SK-N-SH (cell line): ENCODE results near the gene COX4I1. TPM values are rescaled to one million over a fixed set of nuclear protein-coding genes. Genes with fewer than 3 reads are reported as not detected.

Experiments used
- CTCF ChIA-PET: fragments of 300-600, 350-600 bp; formaldehyde crosslinking; extraction: SDS; loops from one replicate; lab custom pipeline; 2021; lab: Yijun Ruan, JAX
- POLR2A ChIA-PET: fragments of 350-600 bp; sonication (Branson Sonifier 250); formaldehyde crosslinking; extraction: SDS; loops from one replicate; lab custom pipeline; 2020; ENCODE audit warnings: antibody characterized with exemption, inconsistent platforms; lab: Yijun Ruan, JAX
- DNase-seq: peaks from one replicate; pipeline ENCODE4 v3.0.0; 2012
- H2AFZ ChIP-seq: fragments of 200-600 bp; sonication (generic); 2 replicates; pipeline ENCODE4 v1.8.1; 2016; ENCODE audit warnings: antibody characterized with exemption, mild to moderate bottlenecking, low read depth
- H3F3A ChIP-seq: fragments of 200-600 bp; sonication (generic); replicated peaks from 2 replicates; pipeline ENCODE3; 2016; ENCODE audit warnings: antibody characterized with exemption, mild to moderate bottlenecking; ENCODE audit not compliant: insufficient read depth
- H3K27ac ChIP-seq, 2 experiments: fragments of 200-500 bp in 1 of 2; fragments of 200-600 bp in 1 of 2; sonication (Bioruptor generic) in 1 of 2; sonication (generic), shearing (Covaris generic) in 1 of 2; 2 replicates each; pipeline versions ENCODE4 v1.5.1 to v1.6.1; 2014 to 2016; ENCODE audit warnings: low read depth in 2 of 2, inconsistent platforms in 1 of 2, low read length in 1 of 2, mild to moderate bottlenecking in 1 of 2, mixed read lengths in 1 of 2
- H3K27me3 ChIP-seq: fragments of 200-600 bp; sonication (generic), shearing (Covaris generic); 2 replicates; pipeline ENCODE4 v1.6.1; 2016; ENCODE audit warnings: mixed run types; ENCODE audit not compliant: insufficient read depth
- H3K36me3 ChIP-seq, 2 experiments: fragments of 200-500 bp in 1 of 2; fragments of 200-600 bp in 1 of 2; sonication (Bioruptor generic) in 1 of 2; sonication (generic) in 1 of 2; replicated peaks in 1 of 2; 2 replicates each; pipeline versions ENCODE3 to v1.5.1; 2014 to 2016; ENCODE audit warnings: low read length in 1 of 2, mild to moderate bottlenecking in 1 of 2; ENCODE audit not compliant: insufficient read depth in 2 of 2, control insufficient read depth in 1 of 2
- H3K4me1 ChIP-seq, 2 experiments: fragments of 200-500 bp in 1 of 2; fragments of 200-600 bp in 1 of 2; sonication (Bioruptor generic) in 1 of 2; sonication (generic), shearing (Covaris generic) in 1 of 2; 2 replicates each; pipeline versions ENCODE4 v1.5.1 to v1.6.1; 2014 to 2016; ENCODE audit warnings: low read depth in 1 of 2, low read length in 1 of 2, mixed run types in 1 of 2; ENCODE audit not compliant: insufficient read depth in 2 of 2, control insufficient read depth in 1 of 2
- H3K4me2 ChIP-seq: fragments of 200-600 bp; sonication (generic), shearing (Covaris generic); 2 replicates; pipeline ENCODE4 v1.6.1; 2017; ENCODE audit warnings: mixed run types
- H3K4me3 ChIP-seq, 2 experiments: fragments of 200-500 bp in 1 of 2; fragments of 200-600 bp in 1 of 2; sonication (Bioruptor generic) in 1 of 2; sonication (generic), shearing (Covaris generic) in 1 of 2; 2 replicates each; pipeline versions ENCODE4 v1.5.1 to v1.8.1; 2014 to 2016; ENCODE audit warnings: low read depth in 2 of 2, inconsistent platforms in 1 of 2, low read length in 1 of 2, mild to moderate bottlenecking in 1 of 2, mixed read lengths in 1 of 2, moderate library complexity in 1 of 2
- H3K79me2 ChIP-seq: fragments of 200-600 bp; sonication (generic); 2 replicates; pipeline ENCODE4 v1.8.1; 2017; ENCODE audit warnings: mild to moderate bottlenecking; ENCODE audit not compliant: insufficient read depth
- H3K9ac ChIP-seq: fragments of 200-600 bp; sonication (generic); 2 replicates; pipeline ENCODE4 v1.6.1; 2017; ENCODE audit warnings: mixed run types
- H3K9me2 ChIP-seq: fragments of 200-600 bp; sonication (generic); 2 replicates; pipeline ENCODE4 v1.6.1; 2017; ENCODE audit warnings: mixed run types
- H3K9me3 ChIP-seq: fragments of 200-600 bp; sonication (generic); 2 replicates; pipeline ENCODE4 v1.6.1; 2017; ENCODE audit warnings: mixed run types, mild to moderate bottlenecking, moderate library complexity
- H4K20me1 ChIP-seq: fragments of 200-600 bp; sonication (generic); 2 replicates; pipeline ENCODE4 v1.6.1; 2017; ENCODE audit warnings: mild to moderate bottlenecking, mixed run types; ENCODE audit not compliant: insufficient read depth
- CHD2 ChIP-seq: fragments of 150-350 bp; IDR thresholded peaks from 2 replicates; pipeline ENCODE4 v1.6.1; 2018; ENCODE audit warnings: low read length; ENCODE audit not compliant: partially characterized antibody
- FOSL2 ChIP-seq: IDR thresholded peaks from 2 replicates; pipeline ENCODE4 v1.4.0; 2012; ENCODE audit warnings: low read depth, mild to moderate bottlenecking, moderate library complexity, borderline replicate concordance
- FOXM1 ChIP-seq: IDR thresholded peaks from 2 replicates; pipeline ENCODE4 v1.4.0; 2012; ENCODE audit warnings: low read depth, mild to moderate bottlenecking
- GATA2 ChIP-seq: sonication (generic); formaldehyde crosslinking; IDR thresholded peaks from 2 replicates; pipeline ENCODE4 v1.5.0; 2020; ENCODE audit warnings: mild to moderate bottlenecking, missing genetic modification reagents
- JUND ChIP-seq: IDR thresholded peaks from 2 replicates; pipeline ENCODE4 v1.4.0; 2012
- NFIC ChIP-seq: IDR thresholded peaks from 2 replicates; pipeline ENCODE4 v1.4.0; 2012; ENCODE audit warnings: borderline replicate concordance
- NRF1 ChIP-seq: IDR thresholded peaks from 2 replicates; pipeline ENCODE4 v1.6.1; 2012; ENCODE audit warnings: low read depth, mild to moderate bottlenecking, low read length
- POLR2AphosphoS5 ChIP-seq: IDR thresholded peaks from 2 replicates; pipeline ENCODE4 v1.6.1; 2012; ENCODE audit warnings: low read depth, low read length
- RAD21 ChIP-seq: IDR thresholded peaks from 2 replicates; pipeline ENCODE4 v1.6.1; 2012; ENCODE audit warnings: mild to moderate bottlenecking, low read length
- RFX5 ChIP-seq: IDR thresholded peaks from 2 replicates; pipeline ENCODE4 v1.6.1; 2012; ENCODE audit warnings: mild to moderate bottlenecking, improper control_type of control experiment, low read length
- SMC3 ChIP-seq: IDR thresholded peaks from 2 replicates; pipeline ENCODE4 v1.6.1; 2012; ENCODE audit warnings: low read depth, low read length, improper control_type of control experiment
- TAF1 ChIP-seq: IDR thresholded peaks from 2 replicates; pipeline ENCODE4 v1.6.1; 2012; ENCODE audit warnings: low read depth, mild to moderate bottlenecking, low read length, moderate library complexity, borderline replicate concordance
- TEAD4 ChIP-seq: IDR thresholded peaks from 2 replicates; pipeline ENCODE4 v1.4.0; 2012; ENCODE audit warnings: mild to moderate bottlenecking, borderline replicate concordance; ENCODE audit not compliant: insufficient read depth
- USF1 ChIP-seq: IDR thresholded peaks from 2 replicates; pipeline ENCODE4 v1.4.0; 2012; ENCODE audit warnings: low read depth, borderline replicate concordance
- YY1 ChIP-seq: IDR thresholded peaks from 2 replicates; pipeline ENCODE4 v1.4.0; 2012; ENCODE audit warnings: low read depth, mild to moderate bottlenecking
- ZBTB33 ChIP-seq: IDR thresholded peaks from 2 replicates; pipeline ENCODE4 v1.4.0; 2012; ENCODE audit warnings: low read depth, borderline replicate concordance
- WGBS: methylation state at CpG from one replicate; pipeline ENCODE4 v1.1.6; 2017; ENCODE audit warnings: low lambda C conversion rate; 5-methylcytosine and 5-hydroxymethylcytosine counted together
- polyA plus RNA-seq, 3 experiments: library from polyadenylated mRNA; depleted of rRNA; stranded (reverse); fragments of >200 nt; gene quantifications; 2 replicates each; pipeline ENCODE4 v1.2.3, GENCODE V29; 2012

The COX4I1 gene
- polyA plus RNA-seq, 1 of the 3 experiments (the other 2 are of a cell fraction): 1,294 TPM

- Histone ChIP-seq H3K4me3 (no peak overlapping the region), H3K36me3 (no peaks in the 10 kb centered on the region), H3K9ac (no peak overlapping the region), H3K4me2 (no peak overlapping the region), H4K20me1 (no peaks in the 10 kb centered on the region), H3K27me3 (peaks cover 89% of the 10 kb centered on the region), H2AFZ (no peak overlapping the region), H3K9me2 (no peaks in the 10 kb centered on the region), H3K4me1 (no peaks in the 10 kb centered on the region), H3F3A (no peaks in the 10 kb centered on the region), H3K79me2 (no peaks in the 10 kb centered on the region), H3K27ac (no peak overlapping the region), H3K9me3 (no peaks in the 10 kb centered on the region)
- WGBS: 49% methylated on average over 9 of the region's 9 CpGs
- TF ChIP-seq JUND: no peak
- TF ChIP-seq NFIC: no peak
- no peak for DNase-seq
- ChIA-PET POLR2A (no interaction called here), CTCF (no interaction called here)
These were observed 47.0 kb downstream of the COX4I1 start for GRCh38 chr16:85846461-85846860.

GRCh38 chr16:85847036-85847435, 47.5 kb downstream of the COX4I1 start:
- Histone ChIP-seq H3F3A (no peaks in the 10 kb centered on the region), H4K20me1 (no peaks in the 10 kb centered on the region), H3K27me3 (peaks cover 89% of the 10 kb centered on the region), H3K4me1 (no peaks in the 10 kb centered on the region), H3K4me2 (no peak overlapping the region), H2AFZ (no peak overlapping the region), H3K79me2 (no peaks in the 10 kb centered on the region), H3K36me3 (no peaks in the 10 kb centered on the region), H3K9ac (no peak overlapping the region), H3K9me3 (no peaks in the 10 kb centered on the region), H3K4me3 (no peak overlapping the region), H3K9me2 (no peaks in the 10 kb centered on the region), H3K27ac (no peak overlapping the region)
- ChIA-PET POLR2A (no interaction called here), CTCF (interaction anchor here (0.6 kb wide), 1 partner anchor 14 kb away, joined by 3 read pairs; no protein-coding TSS in a partner anchor)
- 42% methylated on average over 15 of the region's 15 CpGs for WGBS
- no peak for DNase-seq
- no peak for TF ChIP-seq YY1

GRCh38 chr16:85847681-85848601, 48.4 kb downstream of the COX4I1 start:
- CTCF ChIA-PET: interaction anchor here (0.6 to 2.2 kb wide), 2 partner anchors 14 to 27 kb away, joined by 3 to 12 read pairs; no protein-coding TSS in a partner anchor

More at GRCh38 chr16:85847681-85848601, 48.4 kb downstream of the COX4I1 start:
- no peak for DNase-seq
- no peak overlapping the region for H3K4me3 ChIP-seq
- no peak for TF ChIP-seq GATA2 (CRISPR knock-in tag)
- no peak for TF ChIP-seq POLR2AphosphoS5
- no peak for TF ChIP-seq NRF1
- no peak for TF ChIP-seq FOSL2
- no peak for TF ChIP-seq RFX5
- TF ChIP-seq ZBTB33: no peak
- no peak for TF ChIP-seq SMC3
- no peak for TF ChIP-seq TEAD4
- no peak for TF ChIP-seq USF1
- no peak for TF ChIP-seq CHD2
- no peak for TF ChIP-seq RAD21
- no peak for TF ChIP-seq FOXM1
- no peak for TF ChIP-seq TAF1
- TF ChIP-seq NFIC: no peak
- H3K4me2 ChIP-seq: no peak overlapping the region
- no peak overlapping the region for H2AFZ ChIP-seq
- H3K27me3 ChIP-seq: peaks cover 89% of the 10 kb centered on the region
- POLR2A ChIA-PET: no interaction called here
- H3K9me2 ChIP-seq: no peaks in the 10 kb centered on the region
- no peaks in the 10 kb centered on the region for H4K20me1 ChIP-seq
- H3K9me3 ChIP-seq: no peaks in the 10 kb centered on the region
- H3K4me1 ChIP-seq: no peaks in the 10 kb centered on the region
- H3K27ac ChIP-seq: no peak overlapping the region
- no peaks in the 10 kb centered on the region for H3K36me3 ChIP-seq
- H3K9ac ChIP-seq: no peak overlapping the region
- H3K79me2 ChIP-seq: no peaks in the 10 kb centered on the region
- WGBS: 14% methylated on average over 39 of the region's 39 CpGs
- no peaks in the 10 kb centered on the region for H3F3A ChIP-seq
